DMS 273 (cell line): ENCODE results near the gene CCDC85B.
A peak's percentile ranks its signal among the peaks of the same experiment; 100 is the strongest.

Experiments
- DNase-seq: peaks from one replicate; lab custom pipeline; 2025; ENCODE audit not compliant: unreplicated experiment; lab: John Stamatoyannopoulos, UW

CCDC85B gene

DNA sequence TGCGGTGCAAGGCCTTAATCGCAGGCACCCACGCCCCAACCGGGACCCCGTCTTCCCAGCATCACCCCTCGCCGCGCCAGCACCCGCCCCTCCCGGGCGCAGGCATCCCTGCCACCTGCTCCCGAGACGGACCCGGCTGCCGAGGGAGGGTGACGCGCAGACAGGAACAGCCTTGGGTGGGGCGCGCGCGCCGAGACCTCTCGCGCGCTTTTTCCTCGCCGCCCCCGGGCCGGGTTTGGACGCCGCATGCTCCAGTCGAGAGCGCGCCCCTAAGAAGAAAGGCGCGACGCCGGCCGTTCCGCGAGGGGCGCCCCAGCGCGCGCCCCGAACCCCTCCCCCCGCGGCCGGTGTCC, 33.0 kb upstream of the CCDC85B start:
- DNase-seq, result peak; percentile 81

DNA sequence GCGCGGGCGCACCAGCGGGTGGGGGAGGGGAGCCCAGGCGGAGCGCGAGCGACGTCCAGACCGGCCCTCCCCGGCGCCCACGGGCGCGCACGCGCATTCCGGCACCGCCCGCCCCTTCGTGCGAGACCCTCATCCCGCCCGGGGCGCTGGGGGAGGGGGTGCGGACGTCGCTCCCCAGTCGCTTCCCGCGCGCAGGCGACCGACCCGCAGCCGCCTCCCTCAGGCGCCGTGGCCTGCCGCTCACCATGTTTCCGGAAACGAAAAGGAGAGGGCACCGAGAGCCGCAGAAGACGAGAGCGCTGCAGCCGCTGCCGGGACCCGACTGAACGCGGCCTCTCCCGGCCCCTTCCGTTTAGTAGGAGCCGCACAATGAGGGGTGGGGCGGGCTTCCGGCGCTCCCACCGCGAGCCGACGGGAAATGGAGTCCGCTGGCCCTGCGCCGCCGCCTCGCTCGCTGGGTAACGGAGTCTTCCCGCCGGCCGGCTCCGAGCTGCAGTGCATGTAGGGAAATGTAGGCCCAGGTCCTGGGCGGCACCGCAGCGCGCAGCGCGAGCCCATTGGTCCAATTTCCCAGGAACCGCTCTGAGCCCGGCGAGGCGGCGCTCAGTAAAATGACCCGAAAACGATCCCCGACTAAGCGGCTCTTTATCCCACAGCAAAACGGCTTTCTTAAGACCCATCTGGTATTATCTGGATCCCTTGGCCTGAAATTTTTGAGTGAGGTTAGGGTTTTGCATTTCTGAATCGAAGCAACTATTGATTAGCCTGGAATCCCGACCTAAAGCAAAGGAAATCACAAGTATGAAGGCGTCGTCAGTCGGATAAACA, 32.4 kb upstream of the CCDC85B start, which contains the start of gene CFL1:
Gene CFL1 (minus strand): TSS at position 328 of the 828 bp plus-strand sequence. CDS start 81 bp downstream, at position 247.
- peak; percentile 98 for DNase-seq

GRCh38 chr11:65858681-65859087, 31.8 kb upstream of the CCDC85B start:
- peak; percentile 56 for DNase-seq

- DNase-seq, result peak; percentile 99
These were observed 31.2 kb upstream of the CCDC85B start for GRCh38 chr11:65859095-65859811.

- no peak for DNase-seq
These were observed 30.6 kb upstream of the CCDC85B start for GRCh38 chr11:65859812-65860277.

GRCh38 chr11:65860278-65861164, 30.0 kb upstream of the CCDC85B start, which contains the start of gene MUS81:
Gene MUS81 (plus strand): TSS chr11:65860433. CDS start chr11:65860754, 321 bp downstream.
- DNase-seq, result peak; percentile 99

DNA sequence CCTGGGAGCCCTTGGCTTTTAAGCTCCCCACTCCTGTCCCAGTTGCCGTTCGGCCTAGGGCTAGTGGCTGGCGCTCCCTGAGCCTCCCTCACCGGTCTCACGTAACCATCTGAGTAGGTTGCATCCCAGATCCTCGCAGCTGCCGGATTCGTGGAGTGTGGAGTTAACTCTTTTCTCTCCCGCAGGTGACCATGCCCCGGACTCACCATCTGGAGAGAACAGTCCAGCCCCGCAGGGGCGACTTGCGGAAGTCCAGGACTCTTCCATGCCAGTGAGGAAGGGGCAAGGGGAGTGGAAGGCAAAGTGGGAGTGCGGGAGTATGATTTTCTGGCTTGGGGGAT, 29.3 kb upstream of the CCDC85B start:
- DNase-seq, result peak; percentile 56

DNA sequence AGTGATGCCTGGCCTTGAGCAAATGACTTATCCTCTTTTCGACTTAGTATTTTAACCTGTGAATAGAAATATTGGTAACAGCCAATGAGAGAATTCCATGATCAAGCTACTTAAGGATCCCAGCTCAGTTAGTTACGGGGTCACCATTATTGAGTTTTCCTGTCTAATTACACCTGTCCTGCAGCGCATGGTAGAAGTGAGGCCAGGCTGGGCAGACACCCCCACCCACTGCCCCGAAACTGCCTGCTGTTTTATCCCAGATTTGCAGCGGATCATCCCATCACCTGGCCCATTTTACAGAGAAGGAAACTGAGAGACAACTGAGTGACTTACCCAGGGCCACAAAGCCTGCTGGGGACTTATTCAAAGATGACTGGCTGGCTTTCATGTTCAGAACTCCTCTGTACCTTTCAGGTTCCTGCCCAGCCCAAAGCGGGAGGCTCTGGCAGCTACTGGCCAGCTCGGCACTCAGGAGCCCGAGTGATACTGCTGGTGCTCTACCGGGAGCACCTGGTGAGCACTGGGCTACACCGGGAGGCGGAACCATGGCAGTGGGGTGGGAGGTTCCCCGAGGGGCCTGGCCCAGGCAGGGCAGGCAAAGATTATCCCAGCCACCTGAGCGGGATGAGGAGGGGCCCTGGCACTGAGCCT, 28.8 kb upstream of the CCDC85B start:
- DNase-seq, result no peak

DNA sequence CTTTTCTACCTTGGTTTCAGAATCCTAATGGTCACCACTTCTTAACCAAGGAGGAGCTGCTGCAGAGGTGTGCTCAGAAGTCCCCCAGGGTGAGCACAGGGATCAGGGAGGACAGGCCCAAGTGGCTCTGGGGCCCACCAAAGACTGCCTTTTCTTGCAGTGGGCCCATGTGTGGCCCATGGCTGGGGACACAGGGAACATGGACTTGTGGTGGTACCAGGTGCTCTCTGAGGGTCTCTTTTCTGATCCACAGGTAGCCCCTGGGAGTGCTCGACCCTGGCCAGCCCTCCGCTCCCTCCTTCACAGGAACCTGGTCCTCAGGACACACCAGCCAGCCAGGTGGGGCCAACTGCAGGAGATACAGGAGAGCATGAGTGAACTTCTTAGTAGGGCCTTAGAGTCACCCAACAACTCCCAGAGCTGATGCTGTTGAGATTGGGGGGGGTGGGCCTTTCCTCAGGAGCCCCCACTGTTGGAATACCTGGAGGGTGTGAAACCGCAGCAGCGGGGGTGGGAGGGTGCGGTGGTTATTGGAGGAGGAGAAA, 28.2 kb upstream of the CCDC85B start:
- no peak for DNase-seq

DNA sequence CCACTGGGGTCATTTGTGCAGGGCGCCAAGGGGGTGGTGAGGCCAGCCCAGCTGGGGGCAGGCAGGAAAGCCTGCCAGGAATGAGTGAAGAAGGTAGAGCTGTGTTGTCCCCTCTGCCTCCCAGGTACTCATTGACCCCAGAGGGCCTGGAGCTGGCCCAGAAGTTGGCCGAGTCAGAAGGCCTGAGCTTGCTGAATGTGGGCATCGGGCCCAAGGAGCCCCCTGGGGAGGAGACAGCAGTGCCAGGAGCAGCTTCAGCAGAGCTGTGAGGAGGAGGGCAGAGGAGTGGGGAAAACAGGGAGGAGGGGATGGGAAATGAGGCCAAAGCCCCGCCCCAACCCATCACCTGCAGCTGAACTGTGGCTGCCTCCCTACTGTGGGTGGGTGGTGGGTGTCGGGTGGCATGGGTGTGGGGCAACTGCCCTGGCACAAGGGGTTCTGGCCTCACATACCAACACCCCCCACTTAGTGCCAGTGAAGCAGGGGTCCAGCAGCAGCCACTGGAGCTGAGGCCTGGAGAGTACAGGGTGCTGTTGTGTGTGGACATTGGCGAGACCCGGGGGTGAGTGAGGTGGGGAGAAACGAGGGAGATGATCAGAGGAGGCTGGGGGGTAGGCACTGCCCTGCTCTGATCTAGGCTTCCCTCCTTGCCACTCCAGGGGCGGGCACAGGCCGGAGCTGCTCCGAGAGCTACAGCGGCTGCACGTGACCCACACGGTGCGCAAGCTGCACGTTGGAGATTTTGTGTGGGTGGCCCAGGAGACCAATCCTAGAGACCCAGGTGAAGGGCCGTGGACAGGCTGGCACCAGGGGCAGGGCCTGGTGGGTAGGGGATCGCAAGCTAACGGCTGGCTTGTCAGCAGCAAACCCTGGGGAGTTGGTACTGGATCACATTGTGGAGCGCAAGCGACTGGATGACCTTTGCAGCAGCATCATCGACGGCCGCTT, 27.3 kb upstream of the CCDC85B start:
- DNase-seq, result no peak

DNA sequence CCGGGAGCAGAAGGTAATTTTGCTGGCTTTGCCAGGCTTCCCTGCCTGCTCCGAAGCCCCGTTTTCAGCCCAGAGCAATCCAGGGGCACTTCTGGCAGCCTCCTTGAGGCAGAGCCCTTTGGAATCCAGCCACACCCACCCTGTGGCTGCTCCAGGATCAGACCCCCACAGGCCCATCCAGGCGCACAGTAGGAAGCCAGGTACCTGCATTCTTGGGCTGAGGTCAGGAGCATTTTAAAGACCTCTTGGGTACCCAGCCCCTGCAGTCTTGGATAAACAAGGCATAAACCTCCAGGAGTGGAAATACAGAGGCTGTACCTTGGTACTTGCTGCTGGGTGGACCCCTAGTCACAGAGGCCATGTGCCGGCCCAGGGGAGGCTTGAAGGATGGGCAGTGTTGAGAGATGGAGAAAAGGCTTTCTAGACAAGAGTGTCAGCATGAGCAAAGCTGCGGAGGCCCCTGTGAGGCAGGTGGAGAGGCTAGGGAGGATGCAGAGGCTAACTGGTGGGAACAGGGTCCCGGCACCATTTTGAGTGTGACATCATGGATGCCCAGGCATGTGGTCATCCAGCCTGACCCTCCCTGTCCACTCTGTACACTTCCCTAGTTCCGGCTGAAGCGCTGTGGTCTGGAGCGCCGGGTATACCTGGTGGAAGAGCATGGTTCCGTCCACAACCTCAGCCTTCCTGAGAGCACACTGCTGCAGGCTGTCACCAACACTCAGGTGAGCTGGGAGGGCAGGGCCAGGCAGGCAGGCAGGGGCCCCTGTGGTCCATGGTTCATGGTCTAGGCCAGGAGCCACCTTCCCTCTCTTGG, 26.4 kb upstream of the CCDC85B start:
- DNase-seq, result no peak

- no peak for DNase-seq
These were observed 25.6 kb upstream of the CCDC85B start for GRCh38 chr11:65864706-65865471.

DNA sequence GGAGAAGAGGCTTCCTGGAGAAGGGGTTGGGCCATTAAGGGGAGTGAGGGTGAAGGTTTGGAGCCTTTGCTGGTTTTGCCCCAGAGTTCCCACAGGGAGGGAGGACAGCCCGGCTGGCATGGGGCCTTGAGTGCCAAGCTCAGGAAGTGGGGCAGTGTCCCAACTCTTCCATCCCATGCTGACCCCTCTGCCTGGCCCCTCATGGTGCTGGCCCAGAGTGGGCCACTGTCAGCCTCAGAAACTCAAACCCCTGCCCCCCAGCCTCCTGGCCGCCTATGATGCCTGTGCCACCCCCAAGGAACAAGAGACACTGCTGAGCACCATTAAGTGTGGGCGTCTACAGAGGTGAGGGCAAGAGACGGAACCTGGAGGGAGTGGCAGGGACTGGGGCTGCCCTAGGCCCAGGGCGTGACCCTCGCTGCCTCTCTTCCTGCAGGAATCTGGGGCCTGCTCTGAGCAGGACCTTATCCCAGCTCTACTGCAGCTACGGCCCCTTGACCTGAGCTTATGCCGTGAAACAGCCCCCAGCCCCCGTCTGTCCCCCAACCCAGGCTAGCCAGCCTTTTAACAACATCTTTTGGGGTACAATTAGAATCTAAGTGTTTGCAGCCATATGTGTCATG, 24.8 kb upstream of the CCDC85B start:
- DNase-seq, result no peak

DNA sequence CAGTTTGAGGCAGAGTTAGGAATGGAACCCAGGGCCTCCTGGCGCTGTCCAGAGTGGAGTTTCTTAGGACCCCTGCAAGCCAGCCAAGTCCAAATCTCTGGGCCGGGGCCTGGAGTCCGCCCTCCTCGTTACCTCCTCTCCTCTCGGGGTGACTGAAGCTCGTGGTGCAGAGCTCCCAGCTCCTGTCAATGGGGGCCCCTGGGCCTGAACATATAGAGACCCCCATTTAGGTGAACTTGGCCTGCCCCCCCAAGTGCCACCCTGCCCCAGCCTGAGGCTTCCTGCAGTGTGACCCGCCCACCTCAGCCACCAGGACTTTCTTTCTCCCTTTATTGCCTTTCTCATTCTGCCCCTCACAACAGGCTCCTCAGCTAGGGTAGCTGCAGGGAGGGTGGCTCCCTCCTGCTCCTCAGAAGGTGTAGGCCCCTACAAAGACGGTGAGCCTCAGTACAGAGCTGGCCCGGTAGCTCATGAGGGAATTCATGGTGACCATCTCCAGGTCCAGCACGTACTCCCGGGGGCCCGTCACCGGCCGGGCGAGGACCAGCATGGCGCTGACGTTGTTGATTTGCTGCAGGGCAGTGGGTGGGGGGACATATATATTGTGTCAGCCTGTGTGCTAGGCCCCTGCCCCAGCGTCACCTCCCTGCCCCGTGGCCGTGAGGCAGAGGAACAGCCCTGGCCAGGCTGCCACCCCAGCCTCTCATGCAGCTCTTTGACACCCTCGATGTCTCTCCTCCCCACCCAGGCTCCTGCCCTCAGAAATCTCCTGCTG, 23.8 kb upstream of the CCDC85B start:
- no peak for DNase-seq

DNA sequence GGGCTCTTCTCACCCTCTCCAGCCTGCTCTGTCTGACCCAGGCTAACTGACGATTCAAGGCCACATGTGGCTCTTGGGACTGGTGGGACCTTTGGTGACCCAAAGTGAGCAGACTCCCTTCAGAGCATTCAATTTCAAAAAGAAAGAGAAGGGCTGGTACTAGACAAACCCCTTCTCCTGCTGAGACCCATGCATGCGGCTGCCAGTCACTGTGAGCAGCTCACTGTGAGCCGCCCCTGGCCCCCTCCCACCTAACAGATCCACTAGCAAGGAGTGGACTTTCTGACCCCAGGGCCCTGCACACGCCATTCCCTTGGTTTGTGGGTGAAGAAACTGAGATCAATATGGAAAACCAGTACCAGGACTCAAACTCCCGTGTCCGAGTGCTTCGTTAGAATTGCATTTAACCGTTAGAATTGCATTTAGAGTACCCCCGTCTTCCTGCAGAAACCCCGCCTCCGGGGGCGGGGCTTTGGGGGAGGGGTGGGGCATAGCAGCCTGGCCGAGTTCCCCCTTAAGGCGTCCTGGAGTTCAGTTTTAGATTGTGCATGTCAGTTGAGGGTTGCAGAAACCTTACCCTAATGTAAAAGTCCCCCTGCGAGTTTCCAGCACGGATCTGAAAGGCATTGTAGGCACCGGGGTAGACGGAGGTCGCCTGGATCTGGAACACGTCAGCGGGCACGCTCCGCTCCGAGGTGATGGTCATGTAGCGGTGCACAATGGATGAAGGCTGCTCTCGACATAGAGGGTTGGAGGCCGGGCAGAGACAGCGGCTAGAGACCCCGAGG, 23.0 kb upstream of the CCDC85B start:
- no peak for DNase-seq
